GM18498 (cell line): Measurements from ENCODE around the gene HPS4.
"Not testable (repeated sequence)": the region's sequence is repeated elsewhere in the genome, so short reads cannot be mapped to it uniquely, and the experiment has no call there.

Experiments used
- ATAC-seq: cut with Tn5 transposase; IDR thresholded peaks from one replicate; pipeline ENCODE4 v1.9.1; 2021; ENCODE audit warnings: mild to moderate bottlenecking, moderate library complexity; ENCODE audit not compliant: unreplicated experiment

The HPS4 gene

GRCh38 chr22:26444777-26445176 is 38.8 kb downstream of the HPS4 start:
- no peak for ATAC-seq

DNA sequence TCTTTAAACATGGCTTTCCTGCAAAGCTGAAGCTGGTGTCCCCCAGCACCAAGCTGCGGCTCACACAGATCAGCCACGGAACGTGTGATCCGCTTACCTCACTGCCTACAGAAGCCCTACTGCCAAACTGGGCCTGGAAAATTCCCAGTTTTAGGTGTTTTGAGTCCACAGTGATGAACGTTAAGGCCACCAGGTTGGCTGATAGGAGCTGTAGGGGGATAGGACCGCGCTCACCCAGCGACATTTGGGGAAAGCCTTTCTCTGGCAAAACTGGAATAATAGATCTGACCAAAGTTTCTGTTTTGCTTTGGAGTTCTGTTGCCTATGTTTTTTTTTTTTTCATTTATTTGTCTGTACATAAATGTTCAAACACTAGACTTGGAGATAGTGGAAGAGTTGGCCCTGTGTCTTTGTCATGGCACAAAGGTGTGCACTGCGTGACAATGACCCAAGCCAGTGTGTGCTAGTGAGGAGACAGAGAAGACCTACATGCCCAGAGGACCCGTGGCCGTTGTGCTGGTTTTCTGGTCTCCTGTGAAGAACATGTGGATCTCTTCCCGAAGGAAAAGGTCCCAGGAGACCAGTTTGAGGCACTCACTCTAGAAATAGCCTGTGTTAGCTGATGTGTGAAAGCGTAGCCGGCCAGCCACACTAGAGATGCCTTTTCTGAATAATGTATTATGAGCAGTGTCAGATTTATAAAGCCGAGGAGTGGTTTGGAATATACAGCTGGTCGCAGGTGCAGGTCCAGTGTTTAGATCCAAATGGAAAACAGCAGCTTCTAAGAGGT is 39.5 kb downstream of the HPS4 start:
- no peak for ATAC-seq

GRCh38 chr22:26442086-26442756 is 41.4 kb downstream of the HPS4 start:
- no peak for ATAC-seq

DNA sequence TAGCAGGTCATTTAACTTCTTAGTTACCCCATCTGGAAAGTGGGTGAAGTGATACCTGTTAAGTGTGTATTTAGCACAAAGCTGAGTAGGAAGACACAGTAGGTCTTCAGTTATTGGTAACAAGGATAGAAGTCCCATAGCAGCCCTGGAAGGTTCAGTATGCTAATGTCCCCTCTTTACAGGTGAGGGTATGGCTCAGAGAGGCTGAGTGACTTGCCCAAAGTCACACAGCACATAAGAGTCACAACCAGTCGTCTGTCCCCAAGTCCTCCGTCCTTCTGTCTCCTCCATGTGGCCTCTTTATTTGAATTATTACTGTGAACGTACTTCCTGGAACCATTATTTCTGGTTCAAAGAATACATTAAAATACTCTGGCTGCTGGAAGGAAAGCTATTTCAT is 44.0 kb downstream of the HPS4 start:
- ATAC-seq, result no peak

GRCh38 chr22:26438776-26439175 is 44.8 kb downstream of the HPS4 start:
- ATAC-seq, result not testable (repeated sequence)

DNA sequence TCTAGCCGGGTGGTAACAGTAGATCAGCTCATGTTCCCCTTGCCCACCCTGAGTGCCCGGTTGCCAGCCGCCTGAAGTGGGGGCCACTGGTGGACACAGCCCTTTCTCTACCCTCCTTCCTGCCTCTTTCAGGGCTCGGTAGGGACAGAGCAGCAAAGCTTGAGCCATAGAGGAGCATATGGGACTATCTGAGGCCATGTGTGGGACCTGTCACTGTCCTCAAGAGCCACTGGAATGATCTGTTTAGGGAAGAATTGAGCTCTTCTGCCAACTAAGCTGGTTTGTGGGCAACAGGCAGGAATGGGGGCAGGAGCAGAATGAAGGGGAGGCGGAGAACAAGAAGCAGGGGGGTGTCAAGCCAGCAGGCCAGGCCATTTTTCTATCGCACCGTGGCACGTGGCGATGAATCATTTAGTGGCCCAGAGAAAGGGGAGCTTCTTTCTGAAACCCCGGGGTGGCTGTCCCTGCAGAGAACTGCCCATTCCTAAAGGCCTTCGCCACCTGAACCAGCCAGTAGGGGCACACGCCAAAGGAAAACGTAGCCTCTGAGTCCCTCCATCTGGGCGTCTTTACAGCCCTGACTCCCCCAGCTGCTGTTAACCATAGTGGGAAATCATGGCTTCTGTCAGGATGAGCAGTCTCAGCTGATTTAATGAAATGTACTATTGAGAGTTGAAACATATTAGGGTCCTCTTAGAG is 45.7 kb downstream of the HPS4 start:
- ATAC-seq, result no peak

GRCh38 chr22:26436903-26437515 is 46.6 kb downstream of the HPS4 start:
- no peak for ATAC-seq

GRCh38 chr22:26435327-26436093 is 48.1 kb downstream of the HPS4 start:
- ATAC-seq, result no peak

- ATAC-seq, result no peak
These were observed 49.8 kb downstream of the HPS4 start for GRCh38 chr22:26433805-26434204.

DNA sequence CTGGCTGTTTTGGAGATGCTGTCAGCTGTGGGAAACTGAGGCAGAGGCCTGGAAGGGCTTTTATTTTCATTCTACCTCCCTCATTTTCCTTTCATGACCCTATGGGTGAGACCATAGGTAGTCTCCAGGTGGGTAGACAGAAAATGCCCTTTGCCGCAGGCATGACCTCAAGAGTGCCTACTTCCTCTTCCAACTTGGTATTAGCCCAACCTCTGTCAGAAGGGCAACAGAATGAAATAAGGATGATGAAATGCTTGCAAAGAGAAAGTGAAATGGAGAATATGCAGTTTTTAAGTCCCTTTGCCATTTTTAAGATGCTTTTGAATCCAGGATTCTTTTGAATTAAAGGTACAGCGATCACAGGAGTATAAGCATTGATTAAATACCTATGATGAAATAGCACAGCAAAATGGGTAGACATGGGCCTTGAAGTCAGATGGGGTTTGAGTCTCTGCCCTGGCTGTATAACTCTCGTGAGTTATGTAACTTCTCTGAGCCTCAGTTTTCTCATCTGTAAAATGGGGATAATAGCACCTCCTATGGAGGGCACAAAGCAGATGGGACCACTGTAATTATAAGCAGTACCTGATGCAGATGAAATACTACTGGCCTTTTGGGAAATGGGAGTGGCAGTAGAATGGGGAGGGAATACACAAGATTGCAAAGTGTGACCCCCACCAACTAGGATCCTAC is 50.8 kb downstream of the HPS4 start:
- peak; percentile 27 for ATAC-seq

GRCh38 chr22:26431261-26431995 is 52.2 kb downstream of the HPS4 start:
- no peak for ATAC-seq

DNA sequence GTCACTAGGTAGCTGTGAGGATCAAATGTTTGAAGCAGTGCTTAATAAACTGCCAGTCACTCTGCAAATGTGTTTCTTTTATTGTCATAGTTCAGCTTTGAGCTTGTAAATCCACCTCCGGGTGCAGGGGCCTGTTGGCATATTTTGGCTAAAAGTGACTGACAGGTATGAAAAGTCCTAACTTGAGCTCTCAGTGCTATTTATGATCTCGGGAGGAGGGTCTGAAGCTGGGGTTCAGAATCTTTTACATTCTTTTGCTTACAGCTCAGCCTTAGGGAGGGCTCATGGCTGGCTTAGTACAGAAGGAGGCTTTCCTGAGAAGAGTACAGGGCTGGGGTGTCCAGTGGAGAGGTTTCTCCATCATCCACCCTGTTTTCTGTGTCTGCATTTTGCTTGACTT is 53.0 kb downstream of the HPS4 start:
- ATAC-seq, result no peak

DNA sequence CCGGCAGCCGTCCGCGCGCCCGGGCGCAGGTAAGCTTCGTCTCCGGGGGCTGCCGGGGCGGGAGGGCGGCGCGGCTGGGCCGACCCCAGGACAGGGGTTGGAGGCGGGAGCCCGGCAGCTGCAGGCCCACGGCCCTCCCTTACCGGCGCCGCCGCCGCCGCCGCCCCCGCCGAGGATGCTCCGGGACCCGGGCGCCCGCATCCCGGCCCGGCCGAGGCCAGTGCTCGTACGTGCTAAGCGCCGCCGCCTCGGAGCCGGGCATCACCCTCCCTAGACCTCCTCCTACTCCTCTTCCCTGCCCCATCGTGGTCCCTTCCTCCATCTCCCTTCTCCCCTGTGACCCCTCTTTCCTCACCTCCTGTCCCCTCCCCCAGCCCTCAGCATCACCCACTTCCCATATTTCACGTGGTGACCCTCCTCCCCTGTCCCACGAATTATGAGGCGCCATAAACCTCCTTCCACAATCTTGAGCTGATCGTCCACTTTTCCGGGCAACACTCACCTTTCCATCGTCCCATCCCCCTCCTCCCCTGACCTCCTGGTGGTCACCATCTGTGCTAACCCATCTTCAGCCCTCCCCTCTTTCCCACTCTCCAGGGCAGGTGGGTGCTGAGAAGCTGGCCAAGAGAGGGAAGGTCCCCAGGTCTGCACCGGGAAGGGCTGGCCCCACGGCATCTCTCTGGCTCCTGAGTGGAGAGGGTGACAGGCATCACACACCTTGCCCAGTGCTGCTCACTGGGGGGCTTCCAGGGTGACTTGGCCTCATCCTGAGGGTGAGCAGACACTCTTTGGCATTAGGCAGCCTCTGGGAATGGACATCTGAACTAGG is 53.9 kb downstream of the HPS4 start:
- peak; percentile 22 for ATAC-seq

- peak; percentile 77 for ATAC-seq
These were observed 54.8 kb downstream of the HPS4 start, which contains the start of gene ASPHD2 for GRCh38 chr22:26428515-26429457. ASPHD2 (plus strand) TSS chr22:26429260; CDS start chr22:26433616, 4,356 bp downstream.

DNA sequence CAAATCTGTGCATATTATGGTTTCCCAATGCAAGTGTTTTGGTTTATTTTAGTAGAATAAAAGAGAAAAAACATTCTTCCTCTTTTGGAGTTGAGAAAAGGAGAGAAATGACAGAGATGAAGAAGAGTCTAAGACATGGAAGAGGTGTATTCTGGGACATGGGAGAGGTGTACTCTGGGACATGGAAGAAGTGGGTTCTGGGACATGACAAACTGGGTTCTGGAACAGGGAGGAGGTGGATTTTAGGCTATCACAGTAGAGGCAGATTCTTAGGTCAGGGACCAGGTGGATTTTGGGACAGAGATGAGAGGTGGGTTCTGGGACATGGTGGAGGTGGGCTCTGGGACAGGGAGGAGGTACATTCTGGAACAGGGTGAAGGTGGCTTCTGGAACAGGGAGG is 56.7 kb downstream of the HPS4 start:
- no peak for ATAC-seq

DNA sequence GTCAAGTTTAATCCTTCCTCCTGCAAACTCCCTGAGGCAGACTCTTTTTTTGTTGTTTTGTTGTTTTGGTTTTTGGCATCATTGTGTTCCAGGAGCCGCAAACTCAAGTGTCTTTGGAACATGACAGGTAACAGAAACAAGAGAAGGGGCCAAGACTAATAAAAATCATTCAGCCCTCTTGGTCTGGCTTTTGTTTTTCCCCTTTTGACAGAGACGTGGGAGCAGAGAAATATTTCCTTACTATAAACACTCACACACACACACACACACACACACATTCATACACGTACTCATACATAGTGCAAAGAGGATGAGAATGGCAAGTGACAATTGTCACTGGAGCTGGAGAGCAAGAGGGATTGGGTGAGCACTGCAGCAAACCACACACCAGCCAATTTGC is 65.0 kb downstream of the HPS4 start:
- ATAC-seq, result no peak

DNA sequence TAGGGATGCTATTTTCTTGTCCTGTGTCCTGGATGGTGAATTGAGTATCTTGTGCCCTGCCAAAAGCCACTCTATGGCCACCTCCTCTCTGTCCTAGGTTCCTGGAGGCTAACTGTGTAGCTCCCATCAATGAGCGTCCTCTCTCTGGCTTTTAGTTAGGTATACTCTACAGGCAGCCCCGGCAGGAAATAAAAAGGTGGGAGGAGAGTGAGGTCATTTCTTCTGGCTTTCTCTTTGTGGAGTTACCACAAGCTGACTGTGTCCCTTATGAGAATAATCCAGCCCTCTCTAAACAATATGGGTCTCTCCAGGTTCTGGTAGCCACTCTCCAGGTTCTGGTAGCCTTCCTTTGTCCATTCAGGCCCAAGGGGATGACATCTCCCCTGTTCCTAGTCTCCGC is 66.2 kb downstream of the HPS4 start:
- no peak for ATAC-seq
